Activated naive CD8-positive, alpha-beta T cell (primary cell): ENCODE data around the gene SLC16A13.
A peak's percentile ranks its signal among the peaks of the same experiment; 100 is the strongest.

Source experiments
- H3K27ac Mint-ChIP-seq: one replicate; pipeline ENCODE4 v1.8.0; 2021; ENCODE audit warnings: mixed read lengths
- H3K27me3 Mint-ChIP-seq: one replicate; pipeline ENCODE4 v1.8.0; 2021; ENCODE audit warnings: mixed read lengths
- H3K36me3 Mint-ChIP-seq: one replicate; pipeline ENCODE4 v1.8.0; 2021; ENCODE audit warnings: mixed read lengths
- H3K4me1 Mint-ChIP-seq: one replicate; pipeline ENCODE4 v1.8.0; 2021; ENCODE audit warnings: low read depth, mixed read lengths
- H3K4me3 Mint-ChIP-seq: one replicate; pipeline ENCODE4 v1.8.0; 2021; ENCODE audit warnings: mild to moderate bottlenecking, mixed read lengths
- H3K9me3 Mint-ChIP-seq: one replicate; pipeline ENCODE4 v1.8.0; 2021; ENCODE audit warnings: low read depth, mixed read lengths

The SLC16A13 gene

DNA sequence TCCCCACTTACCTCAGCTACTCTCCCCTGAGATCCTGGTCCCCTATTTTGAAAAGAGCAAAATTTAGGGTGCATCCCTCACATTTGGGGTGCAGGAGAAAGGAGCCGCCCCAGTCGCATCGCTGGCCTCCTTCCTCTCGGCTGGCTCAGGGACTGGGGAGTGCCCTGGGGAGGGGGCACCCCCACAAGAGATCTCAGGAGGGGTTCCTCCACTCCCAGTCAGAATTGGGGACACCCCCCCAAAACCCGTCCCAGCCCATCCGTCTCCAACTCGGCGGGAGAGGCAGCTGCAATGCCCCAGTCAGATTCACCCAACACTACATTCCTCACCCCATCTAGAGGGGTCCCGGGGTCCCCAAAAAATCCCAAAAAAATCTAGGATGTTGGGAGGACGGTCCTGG, 16.4 kb upstream of the SLC16A13 start:
- Mint-ChIP-seq H3K4me1 (peaks cover 57% of the 10 kb centered on the region), H3K36me3 (peaks cover 6% of the 10 kb centered on the region), H3K9me3 (no peaks in the 10 kb centered on the region), H3K27ac (no peak overlapping the region), H3K27me3 (no peaks in the 10 kb centered on the region), H3K4me3 (no peak overlapping the region)

DNA sequence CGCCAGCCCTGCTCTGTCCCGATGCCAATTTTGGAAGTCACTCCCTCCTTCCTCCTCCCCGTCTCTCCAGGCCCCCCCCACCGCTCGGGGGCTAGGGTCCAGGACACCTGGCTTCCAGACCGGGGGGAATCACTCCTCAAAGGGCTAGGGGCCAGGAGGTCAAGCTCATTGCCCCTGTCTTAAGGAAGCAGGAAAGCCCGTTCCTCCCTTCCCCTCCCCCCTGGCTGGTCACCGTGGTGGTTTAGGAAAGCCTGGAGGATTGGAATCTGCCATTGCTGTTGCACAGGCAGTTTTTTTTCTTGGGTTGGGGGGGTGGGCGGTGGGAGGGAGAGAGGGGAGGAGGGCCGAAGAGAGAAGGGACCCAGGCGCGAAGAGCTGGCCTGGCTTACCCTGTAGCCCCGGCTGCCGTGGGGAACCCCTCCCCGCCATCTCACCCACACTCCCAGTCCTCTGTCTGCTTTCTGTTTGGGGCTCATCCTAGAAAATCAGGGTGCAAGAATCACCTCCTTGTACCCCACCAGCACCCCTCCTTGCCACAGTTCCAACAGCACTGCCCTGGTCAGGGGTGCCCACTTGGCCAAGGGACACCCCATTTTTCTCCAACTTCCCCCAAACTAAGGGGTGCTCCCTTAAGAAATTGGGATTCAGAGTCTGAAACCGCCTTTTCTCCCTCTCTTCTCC, 15.8 kb upstream of the SLC16A13 start:
- Mint-ChIP-seq H3K36me3 (peaks cover 5% of the 10 kb centered on the region), H3K9me3 (no peaks in the 10 kb centered on the region), H3K27ac (no peak overlapping the region), H3K4me3 (no peak overlapping the region), H3K4me1 (peaks cover 55% of the 10 kb centered on the region), H3K27me3 (no peaks in the 10 kb centered on the region)

DNA sequence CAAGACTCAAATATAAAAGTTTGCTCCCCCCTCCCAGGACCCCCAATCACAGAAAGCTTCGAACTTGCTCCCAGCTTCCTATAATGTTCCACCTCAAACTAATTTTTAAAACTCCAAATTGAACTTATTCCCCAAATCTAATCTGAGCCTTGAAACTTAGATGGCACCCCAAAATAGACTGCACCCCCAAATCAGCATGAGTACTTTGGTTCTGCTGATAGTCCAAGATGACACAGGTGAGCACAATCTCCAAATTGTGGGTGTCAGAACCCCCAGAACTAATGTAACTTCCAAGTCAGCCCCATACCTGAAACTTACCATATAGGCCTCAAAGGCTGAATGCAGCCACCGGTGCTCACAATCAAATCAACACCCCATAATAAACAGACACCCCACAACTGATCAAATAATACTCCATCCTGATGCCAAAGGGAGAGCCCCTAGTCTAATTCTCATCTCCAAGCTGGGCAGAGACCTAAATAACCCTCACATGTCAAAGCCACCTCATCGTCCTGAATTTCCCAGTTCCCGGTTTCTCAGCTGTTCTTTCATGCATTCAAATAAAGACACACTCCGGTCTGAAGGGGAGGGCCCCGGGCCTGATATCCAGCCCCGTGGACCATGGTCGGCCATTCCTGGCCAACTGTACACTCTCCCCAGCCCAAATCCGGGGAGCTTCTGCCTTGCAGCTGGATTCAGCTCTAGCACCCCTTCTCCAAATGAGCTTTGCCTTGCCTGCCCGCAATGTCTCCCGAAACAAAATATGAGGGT, 14.7 kb upstream of the SLC16A13 start:
- no peak overlapping the region for H3K27ac Mint-ChIP-seq
- H3K4me3 Mint-ChIP-seq: no peak overlapping the region
- H3K36me3 Mint-ChIP-seq: peaks cover 3% of the 10 kb centered on the region
- H3K9me3 Mint-ChIP-seq: no peaks in the 10 kb centered on the region
- peaks cover 44% of the 10 kb centered on the region for H3K4me1 Mint-ChIP-seq
- no peaks in the 10 kb centered on the region for H3K27me3 Mint-ChIP-seq

DNA sequence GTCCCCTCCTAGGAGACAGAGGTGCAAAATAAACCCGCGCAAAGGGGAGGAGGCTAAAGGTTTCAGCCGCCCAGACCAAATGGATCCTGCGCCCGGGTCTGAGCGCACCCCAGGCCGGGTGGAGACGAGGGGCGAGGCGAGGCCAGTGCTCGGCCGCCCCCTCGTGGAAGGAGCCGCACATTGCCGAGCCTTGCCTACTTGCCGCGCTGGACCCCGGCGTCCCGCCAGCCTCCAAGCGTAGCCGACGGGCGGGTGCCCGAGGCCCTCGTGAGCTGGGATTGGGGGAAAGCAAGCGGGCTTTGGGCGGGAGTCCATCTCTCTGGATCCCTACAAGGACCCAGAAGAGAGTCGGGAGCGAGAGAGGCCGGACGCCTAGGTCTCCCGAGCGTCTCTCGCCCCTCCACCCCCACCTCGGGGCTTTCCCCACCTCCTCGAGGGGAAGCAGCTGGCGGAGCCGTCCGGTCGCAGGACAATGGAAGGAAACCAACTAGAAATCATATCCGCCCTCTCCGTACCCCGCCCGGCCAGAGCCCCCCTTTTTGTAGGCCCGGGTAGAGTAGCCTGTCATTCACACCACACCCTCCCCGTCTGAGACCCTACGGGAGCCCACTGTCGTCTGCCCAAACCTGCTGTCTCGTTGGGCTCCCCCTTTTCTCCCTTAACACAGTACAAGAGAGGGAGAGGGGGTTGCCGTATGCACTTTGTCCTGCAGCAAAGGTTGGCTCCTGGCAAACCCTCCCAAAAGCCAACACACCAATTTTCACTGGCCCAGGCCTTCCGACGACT, 13.6 kb upstream of the SLC16A13 start:
- Mint-ChIP-seq H3K4me1 (peaks cover 34% of the 10 kb centered on the region), H3K27me3 (no peaks in the 10 kb centered on the region), H3K9me3 (no peaks in the 10 kb centered on the region), H3K27ac (no peak overlapping the region), H3K36me3 (peaks cover 3% of the 10 kb centered on the region), H3K4me3 (peak overlapping the region; percentile 69)

DNA sequence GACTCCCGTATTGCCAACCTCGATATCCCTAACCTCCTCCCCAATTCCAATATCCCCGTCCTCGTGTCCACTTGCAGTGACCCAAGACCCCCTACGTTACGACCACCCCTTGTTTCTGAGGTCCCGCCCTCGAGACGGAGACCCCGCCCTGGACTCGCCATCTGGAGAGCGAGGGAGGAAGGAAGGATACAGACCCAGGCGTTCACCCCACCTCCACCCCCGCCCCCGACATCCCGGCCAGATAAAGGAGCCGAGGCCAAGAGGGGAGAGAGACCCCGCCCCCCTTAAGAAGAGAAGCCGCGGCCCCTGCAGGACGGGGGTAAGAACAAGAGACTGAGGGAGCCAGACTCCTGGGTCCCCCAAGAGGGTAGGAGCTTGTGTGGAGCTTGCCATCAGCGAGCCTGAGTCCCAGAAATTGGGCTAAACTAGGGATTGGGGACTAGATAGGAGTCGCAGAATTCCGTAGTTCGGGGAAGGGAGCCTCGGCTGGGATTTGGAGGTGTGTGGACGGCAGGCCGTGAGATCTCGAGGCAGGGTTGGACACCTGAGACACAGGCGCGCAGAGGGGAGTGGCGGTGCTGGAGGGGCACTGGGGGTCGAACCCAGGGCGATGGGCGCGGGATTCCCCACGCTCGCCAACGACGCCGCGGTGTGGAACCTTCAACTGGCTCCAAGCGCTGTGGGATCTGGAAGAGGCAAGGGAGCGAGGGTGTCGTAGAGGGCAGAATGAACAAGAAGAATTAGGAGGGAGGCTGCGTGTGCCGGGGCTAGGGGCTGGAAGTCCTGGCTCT, 12.8 kb upstream of the SLC16A13 start, which contains the start of gene BCL6B:
BCL6B (plus strand) TSS at position 270 of the 791 bp plus-strand sequence. CDS start 622 bp downstream, outside the sequence.
- Mint-ChIP-seq H3K4me3 (peak within 1 kb of the TSS; percentile 69), H3K27ac (peak within 1 kb of the TSS; percentile 22), H3K9me3 (no peaks in the 10 kb centered on the region), H3K4me1 (peaks cover 26% of the 10 kb centered on the region), H3K36me3 (no peaks in the 10 kb centered on the region), H3K27me3 (no peaks in the 10 kb centered on the region)

DNA sequence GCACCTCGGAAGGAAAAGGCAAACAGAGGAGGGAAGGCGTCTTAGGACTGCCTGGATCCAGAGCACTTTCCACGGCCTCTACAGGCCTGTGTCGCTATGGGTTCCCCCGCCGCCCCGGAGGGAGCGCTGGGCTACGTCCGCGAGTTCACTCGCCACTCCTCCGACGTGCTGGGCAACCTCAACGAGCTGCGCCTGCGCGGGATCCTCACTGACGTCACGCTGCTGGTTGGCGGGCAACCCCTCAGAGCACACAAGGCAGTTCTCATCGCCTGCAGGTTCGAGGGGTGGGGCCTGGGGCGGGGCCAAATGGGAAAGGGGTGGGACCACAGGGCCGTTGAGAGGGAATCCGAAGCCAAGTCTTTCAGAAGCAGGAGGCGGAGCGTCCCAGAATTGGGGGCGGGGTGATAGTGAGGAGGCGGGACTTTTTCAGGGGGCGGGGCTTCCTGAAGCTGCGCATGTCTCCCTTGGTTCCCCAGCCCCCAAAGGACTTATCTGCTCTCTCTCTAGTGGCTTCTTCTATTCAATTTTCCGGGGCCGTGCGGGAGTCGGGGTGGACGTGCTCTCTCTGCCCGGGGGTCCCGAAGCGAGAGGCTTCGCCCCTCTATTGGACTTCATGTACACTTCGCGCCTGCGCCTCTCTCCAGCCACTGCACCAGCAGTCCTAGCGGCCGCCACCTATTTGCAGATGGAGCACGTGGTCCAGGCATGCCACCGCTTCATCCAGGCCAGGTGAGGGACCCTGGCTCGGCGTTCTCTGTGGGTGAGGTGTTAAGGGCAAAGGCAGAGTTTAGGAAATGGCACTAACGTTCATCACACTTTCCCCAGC, 12.0 kb upstream of the SLC16A13 start:
- peak overlapping the region; percentile 22 for H3K27ac Mint-ChIP-seq
- no peaks in the 10 kb centered on the region for H3K27me3 Mint-ChIP-seq
- no peaks in the 10 kb centered on the region for H3K9me3 Mint-ChIP-seq
- H3K36me3 Mint-ChIP-seq: no peaks in the 10 kb centered on the region
- H3K4me3 Mint-ChIP-seq: peak overlapping the region; percentile 69
- H3K4me1 Mint-ChIP-seq: peaks cover 26% of the 10 kb centered on the region

DNA sequence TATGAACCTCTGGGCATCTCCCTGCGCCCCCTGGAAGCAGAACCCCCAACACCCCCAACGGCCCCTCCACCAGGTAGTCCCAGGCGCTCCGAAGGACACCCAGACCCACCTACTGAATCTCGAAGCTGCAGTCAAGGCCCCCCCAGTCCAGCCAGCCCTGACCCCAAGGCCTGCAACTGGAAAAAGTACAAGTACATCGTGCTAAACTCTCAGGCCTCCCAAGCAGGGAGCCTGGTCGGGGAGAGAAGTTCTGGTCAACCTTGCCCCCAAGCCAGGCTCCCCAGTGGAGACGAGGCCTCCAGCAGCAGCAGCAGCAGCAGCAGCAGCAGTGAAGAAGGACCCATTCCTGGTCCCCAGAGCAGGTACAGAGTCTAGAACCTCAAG, 11.4 kb upstream of the SLC16A13 start:
- peaks cover 31% of the 10 kb centered on the region for H3K4me1 Mint-ChIP-seq
- no peak overlapping the region for H3K4me3 Mint-ChIP-seq
- no peak overlapping the region for H3K27ac Mint-ChIP-seq
- no peaks in the 10 kb centered on the region for H3K27me3 Mint-ChIP-seq
- H3K9me3 Mint-ChIP-seq: no peaks in the 10 kb centered on the region
- H3K36me3 Mint-ChIP-seq: no peaks in the 10 kb centered on the region

DNA sequence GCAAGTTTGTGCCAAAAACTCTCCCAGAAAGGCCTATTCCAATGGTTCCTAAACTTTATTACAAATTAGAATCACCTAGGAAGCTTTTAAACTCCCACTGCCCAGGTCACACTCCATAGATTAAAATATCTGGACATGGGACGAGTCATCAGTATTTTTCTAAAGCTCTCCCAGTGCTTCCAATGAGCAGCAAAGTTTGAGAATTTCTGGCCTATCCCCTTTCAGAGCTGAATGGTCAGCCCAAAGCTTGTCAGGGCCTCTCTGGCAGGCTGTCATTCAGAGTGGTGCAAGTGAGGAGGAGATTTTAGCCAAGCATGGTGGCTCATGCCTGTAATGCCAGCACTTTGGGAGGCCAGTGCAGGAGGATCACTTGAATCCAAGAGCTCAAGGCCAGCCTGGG, 10.6 kb upstream of the SLC16A13 start:
- Mint-ChIP-seq H3K9me3 (no peaks in the 10 kb centered on the region), H3K4me1 (peaks cover 38% of the 10 kb centered on the region), H3K27ac (no peak overlapping the region), H3K4me3 (peak overlapping the region; percentile 27), H3K36me3 (no peaks in the 10 kb centered on the region), H3K27me3 (no peaks in the 10 kb centered on the region)

DNA sequence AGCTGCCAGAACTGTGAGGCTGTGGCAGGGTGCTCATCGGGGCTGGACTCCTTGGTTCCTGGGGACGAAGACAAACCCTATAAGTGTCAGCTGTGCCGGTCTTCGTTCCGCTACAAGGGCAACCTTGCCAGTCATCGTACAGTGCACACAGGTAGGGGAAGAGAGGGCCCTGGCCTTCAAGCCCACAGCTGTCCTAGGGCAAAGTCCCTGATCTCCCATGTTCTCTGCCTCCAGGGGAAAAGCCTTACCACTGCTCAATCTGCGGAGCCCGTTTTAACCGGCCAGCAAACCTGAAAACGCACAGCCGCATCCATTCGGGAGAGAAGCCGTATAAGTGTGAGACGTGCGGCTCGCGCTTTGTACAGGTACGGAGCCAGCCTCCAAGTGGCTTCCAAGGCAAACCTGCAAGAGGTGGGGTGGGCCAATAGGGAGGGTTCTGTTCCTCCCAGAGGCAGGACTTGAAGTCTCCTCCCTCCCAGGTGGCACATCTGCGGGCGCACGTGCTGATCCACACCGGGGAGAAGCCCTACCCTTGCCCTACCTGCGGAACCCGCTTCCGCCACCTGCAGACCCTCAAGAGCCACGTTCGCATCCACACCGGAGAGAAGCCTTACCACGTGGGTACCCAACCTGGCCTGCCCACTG, 9.2 kb upstream of the SLC16A13 start:
- Mint-ChIP-seq H3K36me3 (no peaks in the 10 kb centered on the region), H3K4me1 (peaks cover 42% of the 10 kb centered on the region), H3K27ac (no peak overlapping the region), H3K4me3 (no peak overlapping the region), H3K9me3 (no peaks in the 10 kb centered on the region), H3K27me3 (no peaks in the 10 kb centered on the region)

DNA sequence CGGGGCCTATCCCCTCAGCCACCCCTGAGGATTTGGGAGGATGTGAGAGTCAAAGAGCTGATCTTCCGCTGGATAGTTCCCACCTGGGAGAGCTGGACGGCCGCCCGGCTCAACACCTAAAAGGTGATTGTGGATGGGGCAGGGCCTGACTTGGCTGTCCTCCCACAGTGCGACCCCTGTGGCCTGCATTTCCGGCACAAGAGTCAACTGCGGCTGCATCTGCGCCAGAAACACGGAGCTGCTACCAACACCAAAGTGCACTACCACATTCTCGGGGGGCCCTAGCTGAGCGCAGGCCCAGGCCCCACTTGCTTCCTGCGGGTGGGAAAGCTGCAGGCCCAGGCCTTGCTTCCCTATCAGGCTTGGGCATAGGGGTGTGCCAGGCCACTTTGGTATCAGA, 8.5 kb upstream of the SLC16A13 start:
- Mint-ChIP-seq H3K4me3 (no peak overlapping the region), H3K36me3 (no peaks in the 10 kb centered on the region), H3K27me3 (no peaks in the 10 kb centered on the region), H3K27ac (no peak overlapping the region), H3K4me1 (peaks cover 44% of the 10 kb centered on the region), H3K9me3 (no peaks in the 10 kb centered on the region)

DNA sequence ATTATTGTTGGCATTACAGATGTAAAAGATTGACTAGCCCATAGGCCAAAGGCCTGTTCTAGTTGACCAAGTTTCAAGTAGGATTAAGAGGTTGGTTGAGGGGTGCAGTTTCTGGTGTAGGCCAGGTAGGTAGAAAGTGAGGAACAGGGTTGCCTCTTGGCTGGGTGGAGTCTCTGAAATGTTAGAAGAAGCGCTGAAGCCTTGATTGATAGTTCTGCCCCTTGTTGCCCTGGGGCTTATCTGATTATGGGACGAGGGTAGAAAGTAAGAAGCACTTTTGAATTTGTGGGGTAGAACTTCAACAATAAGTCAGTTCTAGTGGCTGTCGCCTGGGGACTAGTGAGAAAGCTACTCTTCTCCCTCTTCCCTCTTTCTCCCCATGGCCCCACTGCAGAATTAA, 6.7 kb upstream of the SLC16A13 start:
- Mint-ChIP-seq H3K27me3 (no peaks in the 10 kb centered on the region), H3K36me3 (peaks cover 3% of the 10 kb centered on the region), H3K27ac (peak overlapping the region; percentile 91), H3K9me3 (no peaks in the 10 kb centered on the region), H3K4me1 (peaks cover 43% of the 10 kb centered on the region), H3K4me3 (peak overlapping the region; percentile 30)

DNA sequence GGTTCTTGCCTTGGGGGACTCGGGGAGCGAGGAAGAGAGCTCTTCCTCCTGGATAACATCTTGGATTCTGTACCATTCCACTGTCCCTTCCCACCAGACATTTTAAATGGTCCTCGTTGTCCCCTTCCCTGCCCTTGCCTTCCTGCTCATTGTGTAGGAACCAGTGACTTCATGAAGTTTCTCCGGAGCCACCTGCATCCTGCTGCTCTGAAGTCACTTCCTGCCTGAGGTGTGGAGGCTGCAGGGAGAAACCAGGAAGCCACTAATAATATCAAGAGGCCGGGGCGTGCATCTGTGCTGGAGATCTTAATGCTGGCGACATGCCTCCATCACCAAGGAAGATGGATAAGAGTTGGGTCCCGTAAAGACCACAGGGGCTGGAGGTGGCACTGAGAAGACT, 6.2 kb upstream of the SLC16A13 start:
- peak overlapping the region; percentile 70 for H3K4me3 Mint-ChIP-seq
- H3K27ac Mint-ChIP-seq: peak overlapping the region; percentile 91
- H3K27me3 Mint-ChIP-seq: no peaks in the 10 kb centered on the region
- H3K4me1 Mint-ChIP-seq: peaks cover 47% of the 10 kb centered on the region
- H3K9me3 Mint-ChIP-seq: no peaks in the 10 kb centered on the region
- peaks cover 3% of the 10 kb centered on the region for H3K36me3 Mint-ChIP-seq

DNA sequence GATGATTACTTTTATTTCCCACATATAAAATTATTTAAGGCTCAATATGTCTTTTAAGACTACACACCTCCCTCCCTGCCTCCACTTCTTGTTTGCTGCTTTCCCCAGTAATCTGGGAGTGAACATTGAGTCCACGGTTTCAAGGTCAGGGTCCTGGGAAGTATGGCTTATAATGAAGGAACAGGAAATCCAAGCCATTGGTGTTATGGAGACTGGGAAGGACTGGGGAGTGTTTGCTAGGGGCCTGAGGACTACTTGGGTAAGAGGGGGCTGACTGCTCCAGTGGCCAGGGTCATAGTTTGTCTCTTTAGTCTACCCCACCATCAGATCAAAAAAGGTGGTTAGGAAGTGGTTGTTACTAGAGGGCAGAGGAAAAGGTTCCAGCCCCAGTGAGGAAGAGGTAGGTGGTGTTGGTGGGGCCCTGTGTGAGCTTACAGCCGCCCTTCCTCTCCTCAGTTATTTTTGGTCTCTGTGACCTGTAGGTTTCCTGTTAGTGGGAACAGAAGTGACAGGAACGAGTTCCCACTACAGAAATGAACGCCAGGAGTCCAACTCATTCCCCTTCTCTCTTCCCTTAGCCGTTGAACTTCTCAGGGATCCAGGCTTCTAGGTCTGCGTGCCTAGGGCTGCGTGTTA, 742 bp upstream of the SLC16A13 start:
- H3K4me3 Mint-ChIP-seq: peak overlapping the region; percentile 94
- H3K27me3 Mint-ChIP-seq: no peaks in the 10 kb centered on the region
- H3K27ac Mint-ChIP-seq: peak overlapping the region; percentile 96
- peaks cover 56% of the 10 kb centered on the region for H3K4me1 Mint-ChIP-seq
- H3K36me3 Mint-ChIP-seq: peaks cover 3% of the 10 kb centered on the region
- no peaks in the 10 kb centered on the region for H3K9me3 Mint-ChIP-seq
